Measurements from ENCODE around the gene RRP9.
"Not testable (repeated sequence)": the region's sequence is repeated elsewhere in the genome, so short reads cannot be mapped to it uniquely, and the experiment has no call there.

Gene RRP9

DNA sequence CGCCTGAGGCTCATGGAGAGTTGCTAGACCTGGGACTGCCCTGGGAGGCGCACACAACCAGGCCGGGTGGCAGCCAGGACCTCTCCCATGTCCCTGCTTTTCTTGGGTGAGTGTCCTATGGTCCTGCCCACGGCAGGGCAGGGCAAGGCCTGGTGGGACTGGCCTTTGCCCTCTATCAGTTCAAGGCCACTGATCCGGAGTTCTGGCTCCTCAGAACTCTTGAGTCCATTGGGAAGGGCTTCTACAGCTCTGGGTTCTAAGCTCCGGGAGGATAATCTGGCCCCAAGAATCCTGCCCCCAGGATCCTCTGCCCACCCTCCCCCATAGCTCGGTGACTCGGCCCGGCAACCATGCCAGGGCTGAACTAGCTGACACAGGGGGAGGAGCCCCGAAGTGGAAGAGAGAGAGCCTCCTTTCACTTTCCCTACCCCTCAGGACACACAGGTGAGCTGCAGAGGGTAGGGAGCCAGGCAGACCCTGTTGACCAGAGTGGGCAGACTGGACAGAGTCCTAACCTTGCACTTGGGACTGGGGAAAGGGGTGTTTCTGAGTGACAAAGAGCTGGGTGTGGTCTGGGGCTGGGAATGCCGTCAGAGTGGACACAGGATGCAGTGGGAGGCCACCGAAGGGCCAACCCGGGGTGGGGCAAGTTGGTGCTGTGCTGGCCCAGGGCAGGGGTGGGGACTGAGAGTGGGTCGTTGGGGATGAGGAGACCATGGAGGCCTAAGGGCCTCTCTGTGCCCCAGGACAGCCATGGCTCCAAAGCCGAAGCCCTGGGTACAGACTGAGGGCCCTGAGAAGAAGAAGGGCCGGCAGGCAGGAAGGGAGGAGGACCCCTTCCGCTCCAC, 1.1 kb upstream of the RRP9 start:
- FAIRE-seq, result peak; percentile 82

DNA sequence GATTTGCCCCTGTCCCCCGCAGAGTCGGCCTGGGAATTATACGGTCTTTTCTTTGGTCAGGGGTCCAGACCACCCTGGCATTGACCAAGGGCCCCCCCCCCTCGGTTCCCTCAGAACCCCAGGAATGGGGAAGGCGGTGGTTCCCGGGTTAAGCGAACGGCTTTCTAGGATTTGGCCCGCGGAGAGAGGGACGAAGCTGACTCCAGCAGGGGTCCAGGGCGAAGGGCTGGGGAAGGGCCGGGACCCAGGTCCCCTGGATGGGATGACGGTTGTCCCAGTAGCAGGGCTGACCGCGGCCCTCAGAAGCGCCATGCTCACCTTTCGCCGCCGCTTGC, 274 bp downstream of the RRP9 start:
- FAIRE-seq, result no peak
- DNase-seq (ENCODE audit: insufficient read length, low spot score), result no peak

More for the DNA sequence above, 1.1 kb upstream of the RRP9 start:
- peak; percentile 96 for DNase-seq (ENCODE audit: insufficient read length, low spot score)

DNA sequence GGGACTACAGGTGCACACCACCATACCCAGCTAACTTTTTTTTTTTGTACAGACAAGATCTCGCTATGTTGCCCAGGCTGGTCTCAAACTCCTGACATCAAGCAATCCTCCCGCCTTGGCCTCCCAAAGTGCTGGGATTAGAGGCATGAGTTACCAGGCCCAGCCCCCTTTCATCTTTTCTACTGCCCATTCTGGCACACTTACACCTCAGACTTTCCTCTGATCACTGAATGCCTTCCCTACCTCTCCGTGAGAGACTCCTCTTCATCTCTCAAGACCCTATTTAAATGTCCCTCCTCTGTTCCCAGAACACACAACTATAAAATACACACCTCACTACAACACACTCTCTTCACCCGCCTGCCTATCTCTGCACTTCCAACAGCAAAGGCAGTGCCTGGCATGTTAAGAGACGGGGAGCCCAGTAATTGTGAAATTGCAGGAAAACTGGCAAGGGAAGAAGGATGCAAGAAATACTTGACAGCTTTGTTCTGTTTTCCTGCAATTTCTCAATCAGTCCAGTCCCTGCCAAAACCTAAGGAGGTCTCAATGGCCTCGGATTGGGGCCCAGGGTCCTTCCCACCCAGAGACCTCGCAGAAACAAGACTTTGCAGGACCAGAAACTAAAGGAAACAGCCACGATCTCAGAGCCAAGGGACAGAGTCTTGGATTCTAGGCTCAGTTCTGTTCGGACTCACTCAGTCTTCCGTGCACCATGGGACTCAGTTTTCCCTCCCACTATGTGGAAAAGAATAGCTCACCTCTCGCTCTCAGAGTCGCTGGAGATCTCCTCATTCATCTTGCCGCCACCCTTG, 849 bp downstream of the RRP9 start:
- peak; percentile 31 for FAIRE-seq

DNA sequence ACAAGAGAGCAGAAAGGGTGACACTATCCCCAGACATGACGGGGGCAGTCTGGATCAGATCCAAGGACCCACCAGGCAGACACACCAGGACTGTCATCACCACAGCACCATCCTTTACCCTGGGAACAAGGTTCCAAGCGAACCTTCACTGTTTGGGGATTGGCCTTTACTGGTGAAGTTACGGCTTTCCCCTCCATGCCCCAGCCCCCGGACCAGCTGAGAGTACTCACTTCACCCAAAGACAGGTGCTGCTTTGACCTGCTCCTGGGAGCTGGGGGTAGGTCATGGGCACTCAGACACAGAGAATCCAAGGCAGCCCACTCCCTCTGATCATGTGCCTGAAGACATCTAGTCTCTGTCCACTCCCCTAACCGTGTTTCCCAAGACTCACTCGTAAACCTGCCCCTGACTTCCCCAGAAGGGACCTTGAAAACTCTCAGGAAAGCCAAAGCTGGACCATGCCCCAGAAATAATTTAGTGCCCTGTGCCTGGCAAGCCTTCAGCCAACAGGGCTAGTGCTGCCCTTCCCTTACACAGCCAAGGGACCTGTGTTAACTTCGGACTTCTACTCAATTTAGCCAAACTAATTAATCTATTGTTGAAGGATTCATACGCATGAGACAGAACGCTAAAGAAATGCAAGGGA, 2.8 kb downstream of the RRP9 start:
- FAIRE-seq (no peak), DNase-seq (ENCODE audit: insufficient read length, low spot score) (no peak)

More for the DNA sequence above, 849 bp downstream of the RRP9 start:
- no peak for DNase-seq (ENCODE audit: insufficient read length, low spot score)

DNA sequence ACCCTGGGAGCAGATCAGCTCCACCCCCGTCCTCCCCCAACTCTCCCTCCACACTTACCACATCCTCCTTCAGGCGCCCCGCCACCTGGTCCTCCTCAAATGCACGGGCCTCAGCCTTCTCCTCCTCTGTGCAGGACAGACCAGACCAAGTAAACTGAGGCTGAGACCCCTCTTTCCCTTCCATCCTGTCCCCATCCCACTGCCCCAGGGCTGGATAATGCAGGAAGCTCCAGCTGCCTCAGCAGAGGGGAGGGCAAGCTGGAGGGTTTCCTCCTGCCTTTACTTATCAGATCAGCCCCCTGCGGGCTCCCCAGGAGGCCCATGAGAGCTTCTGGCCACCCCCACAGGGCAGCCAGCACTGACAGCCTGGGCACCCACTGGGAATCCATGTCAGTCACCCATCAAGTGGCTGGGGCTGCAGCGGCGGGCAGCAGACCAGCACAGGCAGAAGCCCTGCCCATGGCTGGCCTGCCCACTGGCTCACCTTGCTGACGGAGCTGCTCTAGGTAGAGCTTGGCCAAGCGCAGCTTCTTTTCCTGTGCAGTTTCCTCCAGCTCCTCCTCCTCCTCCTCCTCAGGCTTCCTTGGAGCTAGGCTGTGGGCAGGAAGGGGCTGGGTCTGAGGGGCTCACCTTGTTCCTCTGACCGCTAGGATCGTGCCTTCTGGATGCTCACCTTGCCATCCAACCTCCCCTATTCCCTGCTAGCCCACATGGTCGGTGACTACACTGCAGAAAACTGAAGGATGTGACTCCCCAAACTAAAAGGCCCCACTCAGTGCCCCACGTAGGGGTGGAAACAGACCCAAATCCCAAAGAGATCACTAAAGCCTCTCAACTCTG, 3.9 kb downstream of the RRP9 start:
- FAIRE-seq (no peak), DNase-seq (ENCODE audit: insufficient read length, low spot score) (no peak)

DNA sequence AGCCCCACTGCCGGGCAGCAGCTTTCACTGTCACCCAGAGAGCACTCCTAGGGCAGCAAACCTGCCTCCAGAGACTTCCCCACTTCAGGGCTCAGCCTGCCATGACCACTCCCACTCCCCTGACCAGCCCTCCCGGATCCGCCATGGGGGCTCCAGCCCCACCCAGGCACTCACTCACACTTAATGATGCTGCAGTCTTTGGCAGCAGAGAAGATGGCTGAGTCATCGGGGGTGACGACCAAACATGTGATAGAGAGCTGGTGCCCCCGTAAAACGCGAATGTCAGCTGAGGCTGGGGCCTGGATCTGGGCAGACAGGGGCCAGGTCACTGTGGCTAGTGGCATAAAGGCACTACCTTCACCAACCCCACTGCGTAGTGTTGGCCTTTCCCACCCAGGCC, 4.7 kb downstream of the RRP9 start:
- FAIRE-seq (no peak), DNase-seq (ENCODE audit: insufficient read length, low spot score) (no peak)

DNA sequence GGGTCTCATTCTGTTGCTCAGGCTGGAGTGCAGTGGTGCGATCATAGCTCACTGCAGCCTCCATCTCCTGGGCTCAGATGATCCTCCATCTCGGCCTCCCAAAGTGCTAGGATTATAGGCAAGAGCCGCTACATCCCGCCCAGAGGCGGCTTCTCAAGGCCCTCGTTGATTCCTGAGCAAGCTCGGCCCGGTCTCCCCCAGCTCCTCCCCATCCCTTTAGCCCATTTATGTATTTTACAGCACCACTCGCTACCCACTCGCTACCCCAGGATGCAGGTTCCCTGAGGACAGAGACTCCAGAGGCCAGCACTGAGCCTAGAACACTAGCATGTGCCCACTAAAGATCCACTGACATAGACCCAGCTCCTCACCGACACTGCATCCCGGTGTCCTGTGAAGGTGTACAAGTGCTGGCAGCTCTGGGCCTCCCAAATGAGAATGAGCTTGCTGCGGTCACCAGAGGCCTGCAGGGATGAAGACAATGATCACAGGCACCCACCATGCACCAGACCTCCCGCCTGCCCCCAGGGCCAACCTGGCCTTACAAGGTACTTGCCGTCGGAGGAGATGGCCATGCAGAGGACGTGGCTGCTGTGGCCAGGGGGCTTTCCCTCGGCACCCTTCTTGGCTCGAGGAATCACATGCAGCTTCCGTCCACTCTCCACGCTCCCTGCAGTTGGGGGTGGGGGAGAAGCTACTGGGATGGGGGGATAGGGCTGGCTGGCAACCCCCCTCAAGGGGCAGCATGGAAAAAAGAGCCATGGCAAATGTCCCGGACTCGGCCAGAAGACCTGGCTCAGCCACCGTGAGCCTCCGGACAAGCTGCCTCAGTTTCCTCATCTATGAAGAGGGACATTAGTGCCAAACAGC, 5.6 kb downstream of the RRP9 start:
- DNase-seq (ENCODE audit: insufficient read length, low spot score) (no peak), FAIRE-seq (no peak)

DNA sequence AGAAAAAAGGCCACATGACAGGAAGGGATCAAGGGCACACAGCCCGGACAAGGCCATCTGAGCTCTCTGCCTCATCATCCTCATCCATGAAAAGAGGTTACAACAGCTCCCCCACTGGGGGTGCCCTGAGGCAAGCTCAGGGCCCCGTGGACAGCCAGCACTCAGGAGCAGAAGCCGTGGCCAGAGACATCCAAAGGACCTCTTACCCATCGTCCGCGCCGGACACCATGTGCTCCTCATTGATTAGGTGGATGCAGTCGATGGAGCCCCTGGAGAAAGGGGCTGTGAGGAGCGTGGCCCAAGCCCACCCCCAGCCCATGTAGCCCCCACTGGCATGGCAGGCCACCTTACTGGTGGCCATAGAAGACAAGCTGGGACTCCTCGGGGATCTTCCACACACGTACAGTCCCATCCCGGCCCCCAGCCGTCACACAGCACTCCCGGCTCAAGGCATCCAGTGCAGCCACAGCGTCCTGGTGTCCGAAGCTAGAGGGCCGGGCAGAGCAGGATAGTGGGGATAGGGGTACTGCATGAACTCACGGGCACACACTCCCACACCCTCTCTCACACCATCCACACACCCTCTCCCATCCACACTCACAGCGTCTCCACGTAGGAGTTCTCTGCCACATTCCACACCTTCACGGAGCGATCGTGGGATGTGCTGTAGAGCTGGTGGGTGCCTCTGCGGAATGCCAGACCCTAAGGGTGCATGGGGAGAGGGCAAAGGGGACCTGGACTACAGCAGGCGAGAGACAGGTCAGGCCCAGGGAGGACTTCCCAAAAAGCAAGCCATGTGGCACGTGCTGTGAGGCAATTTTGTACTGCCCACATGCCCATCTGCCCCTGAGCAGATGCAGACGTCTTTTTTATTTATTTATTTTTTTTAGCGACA, 6.5 kb downstream of the RRP9 start:
- FAIRE-seq (no peak), DNase-seq (ENCODE audit: insufficient read length, low spot score) (no peak)

DNA sequence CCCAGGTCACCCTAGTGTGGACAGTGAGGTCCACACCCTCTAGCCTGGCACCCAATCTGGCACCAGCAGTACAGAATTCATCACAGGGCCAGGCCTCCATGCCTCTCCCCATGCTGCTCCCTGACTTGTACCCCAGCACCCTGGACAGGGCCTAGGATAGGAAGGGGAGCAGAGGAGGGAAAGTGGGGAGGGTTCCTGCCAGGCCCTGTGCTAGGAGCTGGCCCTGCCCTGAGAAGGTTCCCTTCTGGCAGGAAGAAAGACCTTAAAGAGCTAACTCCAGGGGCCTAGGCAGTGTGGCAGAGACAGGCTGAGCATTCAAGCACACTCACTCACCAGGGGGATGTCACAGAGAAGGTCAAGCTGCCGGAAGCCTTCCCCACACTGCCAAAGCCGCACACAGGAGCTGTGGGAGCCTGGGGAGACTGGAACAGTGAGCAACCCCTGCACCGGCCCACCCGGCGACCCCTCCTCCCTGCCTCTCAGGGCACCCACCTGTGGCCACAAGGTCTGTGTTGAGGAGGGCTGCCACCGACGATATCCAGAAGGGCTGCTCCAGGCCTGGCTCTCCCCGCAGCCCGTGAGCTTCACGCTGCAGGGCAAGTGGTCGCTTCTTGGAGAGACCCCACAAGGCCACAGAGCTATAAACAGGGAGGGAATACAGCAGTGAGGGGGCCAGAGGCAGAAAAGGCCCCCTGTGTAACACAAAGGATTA, 7.4 kb downstream of the RRP9 start:
- FAIRE-seq (no peak), DNase-seq (ENCODE audit: insufficient read length, low spot score) (no peak)

DNA sequence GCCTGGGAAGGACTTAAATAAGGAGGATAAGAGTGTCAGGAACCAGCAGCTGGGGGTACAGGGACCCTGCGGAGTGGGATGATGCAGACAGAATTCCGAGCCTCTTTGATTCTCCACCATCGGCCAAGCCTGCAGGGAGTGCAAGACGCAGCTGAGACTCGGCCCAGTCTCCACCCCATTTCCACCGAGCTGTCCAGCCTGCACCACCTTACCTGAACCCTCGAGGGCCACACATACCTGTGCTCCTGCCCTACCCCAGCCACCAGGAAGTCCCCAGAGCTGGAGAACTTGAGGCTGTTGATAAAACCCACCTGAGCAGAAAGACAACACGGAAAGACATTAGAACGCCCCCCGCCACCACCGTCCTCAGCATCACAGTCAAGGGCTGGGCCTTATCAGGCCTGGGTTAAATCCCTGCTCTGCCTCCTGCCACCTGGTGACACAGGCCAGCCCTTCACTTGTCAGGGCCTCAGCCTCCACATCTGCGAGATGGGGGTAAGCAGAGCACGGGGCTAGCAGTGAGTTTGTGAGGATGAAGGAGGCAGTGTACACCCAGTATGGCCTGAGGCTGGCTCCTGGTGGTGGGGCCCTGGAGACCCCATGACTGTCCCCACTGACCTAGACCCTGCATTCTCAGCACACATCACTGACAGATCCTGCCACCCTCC, 8.1 kb downstream of the RRP9 start:
- no peak for DNase-seq (ENCODE audit: insufficient read length, low spot score)
- FAIRE-seq, result no peak

DNA sequence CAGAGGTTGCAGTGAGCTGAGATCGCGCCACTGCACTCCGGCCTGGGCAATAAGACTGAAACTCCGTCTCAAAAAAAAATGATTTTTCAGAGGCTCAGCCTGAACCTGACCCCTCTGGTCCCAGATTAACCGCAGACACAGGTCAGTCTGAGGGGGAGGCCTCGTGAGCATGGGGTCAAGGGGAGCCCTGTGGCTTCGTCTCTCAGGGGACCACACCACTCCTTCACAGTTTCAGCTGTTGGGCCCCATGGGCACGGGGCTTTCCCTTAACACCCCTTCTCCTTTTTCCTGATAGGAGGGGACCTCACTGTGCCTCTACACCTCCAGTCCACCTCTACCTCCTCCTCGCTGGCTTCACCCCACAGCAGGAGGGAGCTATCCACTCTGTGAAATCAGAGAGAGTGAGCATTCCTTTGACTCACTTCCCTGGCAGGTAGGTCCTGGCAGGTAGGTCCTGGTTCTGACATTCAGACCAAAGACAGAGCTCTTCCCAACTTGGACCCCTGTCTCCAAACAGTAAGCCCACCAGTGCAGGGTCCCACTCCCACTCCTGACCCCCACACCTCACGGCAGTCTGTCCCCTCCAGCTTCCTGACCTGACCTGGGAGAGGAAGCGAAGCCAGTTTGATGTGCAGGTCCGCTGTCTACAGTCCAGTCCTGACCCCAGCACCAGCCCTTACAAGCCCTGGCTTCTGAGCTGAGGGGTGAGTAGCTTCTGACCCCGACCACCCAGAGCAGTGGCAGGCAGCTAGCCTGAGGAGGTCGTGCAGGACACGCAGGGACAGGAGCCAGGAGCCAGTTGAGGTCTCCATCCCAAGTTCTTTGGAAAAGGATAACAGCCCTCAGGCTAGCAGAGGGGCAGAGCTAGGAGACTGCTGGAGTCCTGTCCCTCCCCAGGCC, 9.0 kb downstream of the RRP9 start:
- DNase-seq (ENCODE audit: insufficient read length, low spot score) (no peak), FAIRE-seq (no peak)

DNA sequence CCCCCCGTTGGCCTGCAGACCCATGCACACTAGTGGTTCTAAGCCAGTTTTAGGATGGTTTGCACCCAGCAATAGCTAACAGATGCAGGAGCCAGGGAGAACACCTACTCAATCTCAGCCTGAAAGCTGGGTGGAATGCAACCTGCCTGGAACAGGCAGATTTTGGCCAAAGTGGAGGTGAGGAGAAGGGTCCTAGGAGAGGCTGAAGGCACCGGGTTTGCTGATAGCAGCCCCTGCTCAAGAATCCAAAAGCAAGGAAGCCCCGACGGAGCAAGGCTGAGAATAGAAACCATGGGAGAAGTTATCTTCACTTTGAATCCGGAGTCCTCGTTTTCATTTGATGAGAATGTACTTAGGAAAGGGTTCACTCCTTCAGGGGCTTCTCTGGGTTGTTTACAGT, 9.9 kb downstream of the RRP9 start:
- no peak for FAIRE-seq
- no peak for DNase-seq (ENCODE audit: insufficient read length, low spot score)

DNA sequence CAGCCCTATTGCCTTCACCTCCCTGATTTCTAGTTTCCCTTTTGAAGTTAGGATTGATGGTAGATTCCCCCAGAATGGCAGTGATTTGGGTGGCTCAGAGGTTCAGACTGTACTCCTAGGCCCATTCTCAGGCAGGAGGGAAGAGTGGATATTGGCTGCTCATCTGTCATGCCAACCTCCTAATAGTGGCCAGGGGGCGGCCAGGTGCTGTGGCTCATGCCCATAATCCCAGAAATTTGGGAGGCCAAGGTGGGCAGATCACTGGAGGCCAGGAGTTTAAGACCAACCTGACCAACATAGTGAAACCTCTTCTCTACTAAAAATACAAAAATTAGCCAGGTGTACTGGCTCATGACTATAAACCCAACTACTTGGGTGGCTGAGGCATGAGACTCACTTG, 11.3 kb downstream of the RRP9 start:
- DNase-seq (ENCODE audit: insufficient read length, low spot score), result no peak
- no peak for FAIRE-seq

DNA sequence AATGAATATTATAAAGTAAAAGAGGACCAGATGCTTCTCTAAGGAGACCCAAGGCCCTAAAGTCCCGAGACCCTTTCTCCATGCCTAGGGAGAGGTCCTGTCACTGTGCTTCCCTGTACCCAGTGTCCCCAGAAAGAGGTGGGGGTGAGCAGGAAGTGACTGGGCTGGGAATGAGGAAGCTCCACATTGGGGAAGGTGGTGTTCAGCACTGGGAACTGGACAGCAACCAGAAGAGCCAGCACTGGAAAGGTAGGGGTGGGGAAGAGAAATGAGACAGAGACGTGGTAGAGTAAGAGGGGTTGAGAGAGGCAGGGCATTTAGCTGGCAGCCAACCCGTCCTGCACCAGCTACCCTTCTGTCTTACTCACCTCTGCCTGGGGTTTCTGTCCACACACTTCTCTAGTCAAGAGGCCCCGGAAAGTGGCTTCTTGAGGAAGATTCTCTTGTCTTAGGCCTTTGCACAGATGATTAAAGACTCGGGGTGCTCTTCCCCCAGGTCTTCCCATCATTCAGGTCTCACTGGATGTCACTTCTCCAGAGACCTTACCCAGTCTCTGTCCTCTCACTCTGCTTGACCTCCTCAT, 12.2 kb downstream of the RRP9 start:
- no peak for DNase-seq (ENCODE audit: insufficient read length, low spot score)

DNA sequence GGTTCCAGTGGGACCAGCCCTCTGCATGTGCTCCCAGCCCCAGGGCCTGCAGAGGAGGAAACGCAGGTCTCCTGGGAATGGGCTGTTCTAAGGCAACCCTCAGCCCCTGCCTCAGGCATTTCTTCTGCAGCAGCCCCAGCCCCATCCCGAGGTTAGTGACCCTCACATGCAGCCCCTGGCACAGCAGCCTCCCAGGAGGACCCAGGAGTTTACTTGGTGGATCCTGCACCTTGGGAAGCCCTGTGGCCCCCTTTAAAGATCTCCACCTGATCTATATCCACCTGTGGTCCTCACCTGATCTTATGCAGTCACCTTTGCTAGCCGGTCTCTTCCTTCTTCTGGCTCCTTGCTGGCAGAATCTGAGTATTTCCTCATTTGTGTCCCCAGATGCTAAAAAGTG, 12.7 kb downstream of the RRP9 start:
- DNase-seq (ENCODE audit: insufficient read length, low spot score), result not testable (repeated sequence)

More for the DNA sequence above, 12.2 kb downstream of the RRP9 start:
- FAIRE-seq, result no peak

DNA sequence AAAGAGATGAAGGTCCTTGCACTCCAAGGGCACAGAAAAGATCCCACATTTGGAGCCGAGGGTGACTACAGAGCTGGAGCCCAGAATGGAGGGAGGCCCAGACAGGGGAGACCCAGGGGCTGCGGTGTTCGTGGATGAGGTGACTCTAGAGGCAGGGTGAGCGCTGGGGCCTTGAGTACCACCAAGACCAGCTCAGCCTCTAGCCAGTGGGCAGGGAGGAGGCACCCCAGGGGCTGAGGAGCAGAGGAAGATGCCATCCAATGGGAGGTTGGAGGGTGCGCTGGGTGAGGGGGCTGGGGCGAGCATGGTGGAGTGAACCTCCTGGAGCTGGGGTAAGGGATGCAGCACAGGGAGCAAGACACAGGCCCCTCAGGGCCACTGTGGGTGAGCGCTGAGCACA, 13.3 kb downstream of the RRP9 start:
- FAIRE-seq, result no peak
- DNase-seq (ENCODE audit: insufficient read length, low spot score), result no peak

More for the DNA sequence above, 12.7 kb downstream of the RRP9 start:
- FAIRE-seq, result not testable (repeated sequence)
